Calu3 (cell line): ENCODE results near the gene LINC00305. TPM values are rescaled to one million over a fixed set of nuclear protein-coding genes. Genes with fewer than 3 reads are reported as not detected.

Experiments used
- BruUV-seq: library from RNA; stranded (reverse); fragments of 400-500 nt; replicated peaks from 2 replicates; lab custom pipeline; 2021; lab: Mats Ljungman, UMichigan
- CTCF ChIA-PET: fragments of 300-600 bp; sonication (Branson Sonifier 250); formaldehyde crosslinking; loops from one replicate; lab custom pipeline; 2022; ENCODE audit warnings: antibody characterized with exemption; lab: Charles Lee
- DNase-seq: peaks from one replicate; pipeline ENCODE4 v3.0.0; 2022
- H3K27ac Mint-ChIP-seq: one replicate; pipeline ENCODE4 v1.8.0; 2022; ENCODE audit warnings: mixed read lengths; ENCODE audit not compliant: unreplicated experiment
- H3K27me3 Mint-ChIP-seq: one replicate; pipeline ENCODE4 v1.8.0; 2022; ENCODE audit warnings: mixed read lengths; ENCODE audit not compliant: unreplicated experiment
- H3K36me3 Mint-ChIP-seq: one replicate; pipeline ENCODE4 v1.8.0; 2022; ENCODE audit warnings: mild to moderate bottlenecking, moderate library complexity, mixed read lengths; ENCODE audit not compliant: insufficient read depth, unreplicated experiment
- H3K4me1 Mint-ChIP-seq: one replicate; pipeline ENCODE4 v1.8.0; 2022; ENCODE audit warnings: mild to moderate bottlenecking, low read depth, mixed read lengths; ENCODE audit not compliant: unreplicated experiment
- H3K4me3 Mint-ChIP-seq: one replicate; pipeline ENCODE4 v1.8.0; 2022; ENCODE audit warnings: mild to moderate bottlenecking, low read depth, moderate library complexity, mixed read lengths; ENCODE audit not compliant: unreplicated experiment
- H3K9me3 Mint-ChIP-seq: one replicate; pipeline ENCODE4 v1.8.0; 2022; ENCODE audit warnings: low read depth, mixed read lengths; ENCODE audit not compliant: unreplicated experiment
- CTCF ChIP-seq: fragments of 200-600 bp; IDR thresholded peaks from one replicate; pipeline ENCODE4 v1.8.0; 2022; ENCODE audit warnings: antibody characterized with exemption; ENCODE audit not compliant: unreplicated experiment
- intact Hi-C: fragments of 100-400 bp; cut with micrococcal nuclease; formaldehyde crosslinking; loops from one replicate; pipeline ENCODE4 v1.10.0; 2022; ENCODE audit not compliant: unreplicated experiment
- total RNA-seq: library from RNA; stranded (reverse); gene quantifications from 2 replicates; pipeline ENCODE4 v1.2.3, GENCODE V29; 2022

LINC00305 gene
- total RNA-seq, 1 experiment from 2014 or later = not detected

GRCh38 chr18:64119916-64120315, 29.0 kb downstream of the LINC00305 start:
- intact Hi-C loops = loop anchor here (1.0 kb wide), 2 partner anchors 210 to 289 kb away; no protein-coding TSS in a partner anchor
- no peak overlapping the region for H3K4me3 Mint-ChIP-seq
- H3K36me3 Mint-ChIP-seq = no peaks in the 10 kb centered on the region
- no peaks in the 10 kb centered on the region for H3K27me3 Mint-ChIP-seq
- H3K27ac Mint-ChIP-seq = no peak overlapping the region
- CTCF ChIA-PET = interaction anchor here (0.8 to 1.4 kb wide), 3 partner anchors 14 to 290 kb away, joined by 3 to 4 read pairs (median 4); no protein-coding TSS in a partner anchor
- no peak for DNase-seq
- peak; percentile 33 for TF ChIP-seq CTCF
- no peaks in the 10 kb centered on the region for H3K9me3 Mint-ChIP-seq
- H3K4me1 Mint-ChIP-seq = no peaks in the 10 kb centered on the region
- no TSS peak for BruUV-seq

- no peak overlapping the region for H3K27ac Mint-ChIP-seq
- no peaks in the 10 kb centered on the region for H3K27me3 Mint-ChIP-seq
- DNase-seq = no peak
- no peaks in the 10 kb centered on the region for H3K4me1 Mint-ChIP-seq
- H3K9me3 Mint-ChIP-seq = no peaks in the 10 kb centered on the region
- intact Hi-C loops = no loop called here
- CTCF ChIA-PET = no interaction called here
- TF ChIP-seq CTCF = no peak
- no peaks in the 10 kb centered on the region for H3K36me3 Mint-ChIP-seq
- no peak overlapping the region for H3K4me3 Mint-ChIP-seq
- no TSS peak for BruUV-seq
Observed at GRCh38 chr18:64118406-64118805, 30.5 kb downstream of the LINC00305 start.

- H3K4me1 Mint-ChIP-seq = no peaks in the 10 kb centered on the region
- no peaks in the 10 kb centered on the region for H3K9me3 Mint-ChIP-seq
- no peak for TF ChIP-seq CTCF
- no peak overlapping the region for H3K27ac Mint-ChIP-seq
- no peaks in the 10 kb centered on the region for H3K27me3 Mint-ChIP-seq
- no TSS peak for BruUV-seq
- H3K4me3 Mint-ChIP-seq = no peak overlapping the region
- CTCF ChIA-PET = no interaction called here
- H3K36me3 Mint-ChIP-seq = no peaks in the 10 kb centered on the region
- intact Hi-C loops = no loop called here
- DNase-seq = no peak
Observed at GRCh38 chr18:64116571-64117175, 32.2 kb downstream of the LINC00305 start.

- BruUV-seq = no TSS peak
- H3K36me3 Mint-ChIP-seq = no peaks in the 10 kb centered on the region
- no peaks in the 10 kb centered on the region for H3K9me3 Mint-ChIP-seq
- CTCF ChIA-PET = no interaction called here
- intact Hi-C loops = no loop called here
- no peak overlapping the region for H3K4me3 Mint-ChIP-seq
- TF ChIP-seq CTCF = no peak
- H3K4me1 Mint-ChIP-seq = no peaks in the 10 kb centered on the region
- no peaks in the 10 kb centered on the region for H3K27me3 Mint-ChIP-seq
- DNase-seq = no peak
- H3K27ac Mint-ChIP-seq = no peak overlapping the region
Observed at GRCh38 chr18:64115881-64116280, 33.0 kb downstream of the LINC00305 start.
